ENCODE measurements around the gene FGFR3.

The FGFR3 gene

DNA sequence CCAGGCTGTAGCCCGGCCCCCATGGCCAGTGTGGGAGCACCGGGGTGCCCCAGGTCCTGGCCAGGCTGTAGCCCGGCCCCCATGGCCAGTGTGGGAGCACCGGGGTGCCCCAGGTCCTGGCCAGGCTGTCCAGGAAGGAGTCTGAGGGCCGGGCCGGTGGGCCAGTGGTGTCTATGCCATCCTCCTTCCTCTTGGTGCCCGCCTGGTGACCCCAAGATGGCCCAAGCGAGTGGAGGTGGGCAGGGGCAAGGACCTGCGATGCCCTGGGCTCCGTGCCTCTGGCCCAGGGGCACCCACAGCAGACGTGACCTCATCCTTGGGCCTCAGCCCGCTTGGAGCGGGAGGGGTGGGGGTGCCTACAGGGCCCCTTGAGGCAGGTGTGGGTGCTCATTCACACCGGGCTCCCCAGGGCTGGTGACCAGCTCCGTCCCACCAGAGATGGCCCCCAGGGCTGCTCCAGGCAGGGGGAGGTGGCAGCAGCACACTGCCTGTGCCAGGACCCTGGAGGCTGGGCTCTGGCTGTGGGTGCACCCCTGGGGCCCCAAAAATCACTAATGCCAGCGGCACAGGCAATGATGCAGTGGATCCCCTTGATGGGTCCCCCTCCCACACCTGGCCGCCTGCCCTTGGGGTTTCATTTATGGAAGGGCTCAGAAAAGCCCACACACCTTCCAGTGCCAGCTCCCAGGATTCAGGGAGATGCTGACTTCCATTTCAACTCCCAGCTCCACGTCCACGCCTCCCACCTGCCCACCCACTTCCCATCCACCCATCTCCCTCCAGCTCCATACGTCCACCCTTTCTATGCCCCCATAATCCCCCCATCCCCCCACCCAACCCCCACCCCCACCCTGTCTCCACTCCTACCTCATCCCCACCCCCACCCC is 36.0 kb upstream of the FGFR3 start:
- DNase-seq (ENCODE audit: low read depth), result no peak

DNA sequence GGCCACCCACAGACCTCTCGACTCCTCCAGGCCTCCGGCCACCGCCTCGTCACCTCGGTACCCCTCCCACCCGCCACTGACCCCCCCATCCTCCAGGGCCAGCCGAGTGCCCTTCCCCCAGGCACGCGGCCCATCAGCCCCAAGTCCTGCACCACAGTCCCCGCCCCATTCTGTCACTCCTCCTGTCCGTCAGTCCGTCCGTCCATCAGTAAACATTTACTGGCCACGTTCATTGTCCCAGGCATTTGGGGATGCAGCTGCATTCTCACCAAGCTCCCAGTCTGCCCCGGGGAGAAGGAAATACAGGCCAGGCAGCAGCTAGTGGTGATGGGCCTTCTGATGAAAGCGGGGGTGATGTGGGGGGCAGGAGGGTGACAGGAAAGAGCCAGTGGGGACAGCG is 35.3 kb upstream of the FGFR3 start:
- no peak for DNase-seq (ENCODE audit: low read depth)

DNA sequence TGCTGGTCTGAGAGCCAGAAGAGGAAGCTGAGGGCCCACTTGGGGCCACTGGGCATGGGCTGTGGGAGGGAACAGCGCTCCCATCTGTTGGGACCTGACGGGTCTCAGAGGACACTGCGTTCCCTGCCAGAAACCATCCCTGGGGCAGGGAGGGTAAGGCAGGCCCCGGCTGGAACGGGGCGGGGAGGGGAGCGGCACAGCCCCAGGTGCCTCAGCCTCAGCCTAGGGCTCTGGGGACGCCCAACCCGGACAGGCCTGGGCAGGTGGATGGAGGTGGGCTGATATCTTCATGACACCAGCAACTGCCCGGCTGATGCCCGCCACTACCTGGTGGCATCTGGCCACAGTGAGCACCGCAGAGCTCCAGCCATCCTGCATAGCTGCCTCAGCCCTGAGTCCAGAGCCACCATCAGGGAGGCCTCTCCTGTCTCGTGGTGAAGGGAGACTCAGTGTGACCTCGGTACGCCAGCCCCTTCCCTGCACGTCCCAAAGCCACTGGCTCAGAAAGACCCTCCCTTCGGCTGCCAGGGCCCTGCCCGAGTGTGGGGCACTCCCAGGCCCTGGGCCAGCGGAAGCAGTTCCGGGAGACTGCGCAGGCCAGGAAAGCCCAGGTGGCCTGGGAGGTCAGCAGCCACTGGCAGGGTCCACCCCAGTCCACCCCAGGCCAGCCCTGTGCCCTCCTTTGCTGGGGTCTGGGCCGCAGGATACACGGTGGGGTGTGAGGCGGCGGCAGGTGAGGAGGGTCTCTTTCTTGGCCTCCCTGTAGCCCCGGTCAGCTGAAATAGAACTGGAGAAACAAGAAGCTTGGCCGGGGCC is 34.6 kb upstream of the FGFR3 start:
- DNase-seq (ENCODE audit: low read depth), result no peak

DNA sequence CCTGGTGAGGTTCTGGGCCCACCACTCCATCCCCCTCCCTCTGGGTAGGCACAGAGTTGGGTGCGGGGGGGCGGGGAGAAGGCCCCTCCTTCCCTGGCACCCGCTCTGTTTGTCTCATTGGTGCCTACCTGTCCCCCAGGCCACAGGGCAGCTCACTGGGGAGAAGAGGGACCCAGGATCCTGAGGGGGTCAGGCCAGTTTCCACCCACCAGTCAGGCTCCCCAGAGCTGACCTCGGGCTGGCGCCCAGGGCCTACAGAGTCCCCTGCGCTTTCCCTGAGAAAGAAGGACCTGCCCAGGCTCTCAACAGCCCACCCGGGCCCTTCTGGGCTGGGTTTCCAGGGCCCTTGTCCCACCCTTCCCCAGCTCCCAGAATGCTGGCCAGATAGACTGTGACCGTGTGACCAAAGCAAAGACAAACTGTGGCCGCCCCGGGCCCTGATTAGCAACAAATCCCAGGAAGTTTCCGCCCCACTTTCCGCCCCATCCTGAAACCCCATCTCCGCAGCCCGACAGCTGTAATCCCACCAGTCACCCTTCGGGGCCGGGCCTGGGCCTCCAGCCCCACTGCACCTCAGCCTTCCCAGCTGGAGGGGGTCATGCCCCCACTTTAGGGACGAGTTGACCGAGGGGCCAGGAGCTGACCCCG is 33.8 kb upstream of the FGFR3 start:
- DNase-seq (ENCODE audit: low read depth), result no peak

DNA sequence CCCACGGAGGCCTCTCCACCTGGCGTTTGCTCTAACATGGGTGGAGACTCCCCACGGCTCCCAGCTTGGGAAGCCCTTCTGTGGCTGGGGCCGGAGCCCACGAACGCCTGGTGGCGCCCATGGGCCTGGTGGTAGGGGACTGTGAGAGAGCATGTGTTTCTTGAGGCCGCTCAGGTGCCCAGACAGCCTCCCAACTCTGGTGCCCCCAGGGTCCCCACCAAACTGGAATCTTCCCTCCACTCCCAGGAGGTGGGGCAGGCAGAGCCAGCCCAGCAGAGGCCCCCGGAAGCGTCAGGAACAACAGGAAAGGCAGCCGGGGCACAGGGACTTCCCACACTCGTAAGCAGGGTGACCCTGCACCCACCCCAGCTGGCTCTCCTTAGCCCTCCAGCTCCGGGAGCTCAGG is 33.3 kb upstream of the FGFR3 start:
- no peak for DNase-seq (ENCODE audit: low read depth)

DNA sequence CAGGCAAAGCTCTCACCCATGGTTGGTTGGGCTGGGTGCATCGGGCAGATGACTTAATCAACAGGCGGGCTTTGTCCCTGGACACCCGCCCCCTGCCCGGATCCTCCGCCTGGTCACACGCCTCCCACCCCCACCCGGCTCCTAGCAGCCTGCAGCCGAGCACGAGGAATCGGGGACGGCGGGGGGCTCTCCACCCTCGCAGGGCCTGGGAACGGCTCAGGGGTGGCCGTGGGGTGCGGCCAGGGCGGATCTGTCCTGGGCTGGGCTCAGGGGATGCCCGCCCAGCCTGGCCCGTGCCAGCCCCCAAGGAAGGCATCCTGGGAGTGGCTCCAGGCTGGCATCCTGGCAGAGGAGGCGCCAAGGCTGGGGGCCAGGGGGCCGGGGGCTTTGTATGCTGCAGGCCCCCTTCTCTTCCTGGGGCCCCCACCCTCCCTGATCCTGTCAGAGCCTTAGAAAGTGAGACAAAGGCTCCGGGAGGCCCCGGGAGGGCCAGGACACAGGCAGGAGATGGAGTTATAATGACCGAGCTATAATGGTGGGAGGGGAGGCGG is 32.5 kb upstream of the FGFR3 start:
- DNase-seq (ENCODE audit: low read depth), result no peak

DNA sequence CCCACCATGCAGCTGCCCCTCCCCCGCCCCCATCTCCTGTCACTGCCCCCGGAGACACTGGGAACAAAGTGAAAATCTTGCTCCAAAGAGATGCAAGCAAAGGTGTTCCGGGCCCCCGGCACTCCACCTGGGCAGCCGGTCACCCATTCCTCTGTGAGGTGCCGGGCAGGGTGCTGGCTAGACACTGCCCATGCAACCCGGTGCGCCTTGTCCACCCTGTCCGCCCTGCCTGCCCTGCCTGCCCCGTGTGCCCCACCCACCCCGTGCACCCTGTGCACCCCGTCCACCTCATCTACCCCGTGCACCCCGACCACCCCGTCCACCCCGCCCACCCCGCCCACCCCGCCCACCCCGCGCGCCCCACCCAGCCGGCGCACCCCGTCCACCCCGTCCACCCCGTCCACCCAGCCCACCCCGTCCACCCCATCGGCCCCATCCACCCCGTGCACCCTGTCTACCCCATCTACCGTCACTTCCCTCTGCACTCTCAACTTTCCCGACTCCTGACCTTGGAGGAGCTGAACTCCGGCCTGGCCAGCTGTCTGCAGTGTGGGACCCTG is 31.9 kb upstream of the FGFR3 start:
- no peak for DNase-seq (ENCODE audit: low read depth)

DNA sequence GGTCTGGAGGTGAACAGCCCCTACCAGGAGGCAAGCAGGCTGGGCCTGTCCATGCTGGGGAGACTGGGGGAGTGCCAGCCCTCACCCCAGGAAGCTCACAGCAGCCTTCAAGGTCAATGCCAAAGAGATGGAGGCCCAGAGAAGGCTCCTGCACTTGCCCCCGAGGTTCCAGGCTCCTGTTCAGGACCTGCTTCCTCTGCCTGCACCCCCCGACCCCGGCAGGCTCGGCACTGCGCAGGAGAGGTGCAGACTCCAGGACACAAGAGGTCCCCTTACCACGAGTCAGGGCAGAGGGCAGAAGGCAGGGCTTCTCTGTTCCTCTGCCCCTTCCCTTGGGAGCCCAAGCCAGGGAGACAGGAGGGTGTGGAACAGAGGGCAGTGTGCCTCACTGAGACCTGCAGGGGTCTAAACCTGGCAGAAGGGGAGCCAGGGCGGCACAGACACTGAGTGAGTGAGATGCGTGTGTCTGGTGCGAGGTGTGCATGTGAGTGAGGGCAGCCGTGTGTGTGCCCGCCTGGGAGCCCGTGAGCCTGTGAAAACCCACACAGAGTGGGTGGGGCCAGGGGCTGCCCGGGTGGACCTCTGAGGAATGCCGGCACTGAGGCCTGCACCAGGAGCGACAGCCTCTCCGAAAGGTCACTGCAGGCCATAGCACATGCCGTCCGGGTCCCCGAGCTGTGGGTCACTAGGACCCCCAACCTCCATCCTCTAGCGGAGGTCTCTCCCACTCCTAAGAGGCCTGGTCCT is 30.7 kb upstream of the FGFR3 start:
- DNase-seq (ENCODE audit: low read depth), result no peak

DNA sequence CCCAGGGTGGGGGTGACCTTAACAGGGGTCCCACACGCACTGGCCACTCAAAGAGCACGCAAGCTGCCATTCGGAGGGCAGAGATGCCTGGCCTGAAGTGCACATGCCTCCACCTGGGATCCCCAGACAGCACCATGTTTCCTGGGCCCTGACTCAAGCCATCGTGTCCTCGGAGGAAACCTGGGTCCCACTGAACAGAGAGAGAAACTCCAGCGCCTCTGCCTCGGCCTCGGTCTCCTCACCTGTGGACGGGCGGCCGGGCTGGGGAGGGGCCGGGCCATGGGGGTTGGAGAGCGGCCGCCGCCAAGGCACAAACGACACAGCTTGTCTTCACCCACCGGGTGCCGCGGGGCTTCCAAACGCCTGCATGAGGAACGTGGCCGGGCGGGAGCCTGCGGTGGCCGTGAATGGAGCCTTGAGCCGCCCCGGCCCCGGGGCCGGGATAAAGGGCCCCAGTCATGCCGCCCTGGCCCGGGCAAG is 30.0 kb upstream of the FGFR3 start:
- DNase-seq (ENCODE audit: low read depth), result no peak

DNA sequence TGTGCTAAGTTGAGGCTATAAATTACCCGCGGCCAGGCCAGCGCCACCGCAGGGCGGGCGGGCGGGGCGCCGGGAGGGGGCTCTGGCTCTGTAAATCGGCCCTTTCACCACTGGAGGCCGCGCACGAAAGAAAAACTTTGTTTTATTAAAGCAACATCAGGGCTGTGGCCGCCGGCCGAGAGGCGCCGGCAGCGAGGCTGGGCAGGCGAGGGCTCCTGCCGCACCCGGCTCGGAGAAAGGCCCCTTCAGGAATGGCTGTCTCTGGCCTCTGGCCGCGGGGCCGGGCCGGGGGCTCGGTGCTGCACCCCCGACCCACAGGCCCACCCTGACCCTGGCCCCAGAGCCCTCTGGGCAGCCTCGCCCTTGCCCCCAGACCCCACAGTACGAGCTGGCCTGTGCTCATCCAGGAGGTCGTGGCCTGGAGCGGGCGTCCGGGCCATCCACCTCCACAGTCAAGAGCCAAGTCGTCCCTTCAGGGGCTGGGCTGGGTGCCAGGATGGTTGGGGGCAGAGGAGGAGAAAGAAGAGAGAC is 29.5 kb upstream of the FGFR3 start:
- DNase-seq (ENCODE audit: low read depth), result no peak

DNA sequence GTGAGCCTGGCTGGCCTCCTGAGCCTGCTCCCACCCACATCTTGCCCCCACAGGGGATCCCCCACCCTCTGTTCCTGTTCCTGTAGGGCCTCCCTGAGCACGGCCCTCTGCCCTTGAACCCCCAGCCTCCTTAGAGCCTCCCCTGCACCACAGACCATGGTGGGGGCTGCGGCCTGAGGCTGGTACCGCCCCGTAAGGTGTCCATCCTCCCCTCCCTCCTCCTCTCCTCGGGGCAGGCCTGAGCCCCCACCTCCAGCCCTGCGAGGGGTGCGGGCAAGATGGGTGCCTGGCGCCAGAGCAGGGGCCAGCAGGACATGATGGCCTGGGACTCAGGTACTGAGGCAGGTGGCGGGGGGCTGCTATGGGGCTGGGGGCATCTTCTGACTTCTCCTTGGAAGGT is 28.4 kb upstream of the FGFR3 start:
- no peak for DNase-seq (ENCODE audit: low read depth)

DNA sequence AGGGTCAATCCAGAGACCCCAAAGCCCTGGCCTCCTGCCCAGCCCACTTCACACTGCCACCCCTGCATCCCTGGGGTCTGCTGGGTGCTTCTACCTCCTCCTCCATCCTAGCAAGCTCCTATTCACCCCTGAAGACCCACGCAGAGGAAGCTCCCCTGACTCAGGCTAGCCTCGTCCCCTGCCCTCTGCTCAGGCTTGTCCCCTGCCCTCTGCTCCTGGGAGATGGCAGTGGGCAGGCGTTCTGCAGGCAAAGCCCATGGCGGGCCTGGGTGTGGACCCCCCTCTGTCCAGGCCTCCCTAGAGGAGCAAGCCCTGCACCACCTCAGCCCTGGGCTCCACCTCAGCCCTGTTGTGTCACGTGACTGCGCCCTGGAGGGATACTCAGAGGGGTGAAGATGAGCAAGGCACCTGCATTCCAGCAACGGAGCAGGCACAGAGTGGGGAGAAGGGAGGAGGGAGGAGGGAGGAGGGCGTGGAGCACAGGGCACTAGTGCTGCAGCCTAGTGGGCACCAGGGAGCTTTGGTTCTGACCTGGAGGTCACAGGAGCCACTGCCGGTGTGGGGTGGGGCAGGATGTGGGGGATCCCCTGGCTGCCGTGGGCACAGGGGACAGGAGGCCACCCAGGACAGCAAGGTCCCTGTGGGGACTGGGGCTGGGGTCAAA is 27.6 kb upstream of the FGFR3 start:
- no peak for DNase-seq (ENCODE audit: low read depth)

DNA sequence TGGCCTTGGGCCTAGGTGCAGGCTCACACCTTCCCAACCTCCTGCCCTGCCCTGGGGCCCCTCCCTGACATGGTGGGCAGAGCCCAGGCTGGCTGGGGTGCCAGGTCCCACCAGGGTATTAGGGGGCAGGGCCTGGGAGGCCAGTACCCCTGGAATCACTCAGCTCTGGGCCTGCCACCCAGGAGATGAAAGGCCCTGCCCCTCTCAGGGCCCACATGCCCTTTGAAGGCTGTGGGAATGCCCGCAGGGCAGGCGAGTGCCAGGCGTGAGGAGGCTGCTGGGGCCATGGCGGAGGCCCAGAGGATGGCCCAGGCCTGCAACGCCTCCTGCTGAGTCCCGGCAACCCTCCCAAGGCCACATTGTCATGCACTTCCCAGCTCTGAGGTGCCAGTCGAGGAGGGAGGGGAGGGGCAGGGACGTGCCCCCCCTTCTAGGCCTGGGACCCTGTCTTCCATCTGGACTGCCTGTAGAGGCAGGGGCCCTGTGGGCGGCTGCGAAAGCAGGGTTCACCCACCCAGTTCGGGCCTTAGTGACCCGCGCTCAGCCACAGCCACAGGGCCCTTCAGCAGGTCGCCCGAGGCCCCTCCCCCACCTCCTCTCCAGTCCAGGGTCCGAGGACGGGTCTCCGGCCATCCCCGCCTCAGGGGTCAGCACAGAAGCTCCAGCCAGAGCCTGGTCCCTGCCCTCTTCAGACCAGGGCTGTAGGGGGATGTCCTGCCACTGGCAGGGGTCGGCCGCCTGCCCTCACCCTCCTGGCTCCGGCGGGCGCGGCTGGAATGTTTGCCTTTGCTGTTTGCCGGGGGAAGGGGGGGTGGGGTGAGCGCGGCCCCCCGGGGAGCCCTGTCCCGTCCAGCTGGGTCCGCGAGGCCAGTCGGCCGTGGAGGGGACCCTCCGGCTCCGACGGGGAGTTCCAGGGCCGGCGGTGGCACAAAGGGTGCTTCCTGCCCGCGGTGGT is 26.7 kb upstream of the FGFR3 start:
- no peak for DNase-seq (ENCODE audit: low read depth)

DNA sequence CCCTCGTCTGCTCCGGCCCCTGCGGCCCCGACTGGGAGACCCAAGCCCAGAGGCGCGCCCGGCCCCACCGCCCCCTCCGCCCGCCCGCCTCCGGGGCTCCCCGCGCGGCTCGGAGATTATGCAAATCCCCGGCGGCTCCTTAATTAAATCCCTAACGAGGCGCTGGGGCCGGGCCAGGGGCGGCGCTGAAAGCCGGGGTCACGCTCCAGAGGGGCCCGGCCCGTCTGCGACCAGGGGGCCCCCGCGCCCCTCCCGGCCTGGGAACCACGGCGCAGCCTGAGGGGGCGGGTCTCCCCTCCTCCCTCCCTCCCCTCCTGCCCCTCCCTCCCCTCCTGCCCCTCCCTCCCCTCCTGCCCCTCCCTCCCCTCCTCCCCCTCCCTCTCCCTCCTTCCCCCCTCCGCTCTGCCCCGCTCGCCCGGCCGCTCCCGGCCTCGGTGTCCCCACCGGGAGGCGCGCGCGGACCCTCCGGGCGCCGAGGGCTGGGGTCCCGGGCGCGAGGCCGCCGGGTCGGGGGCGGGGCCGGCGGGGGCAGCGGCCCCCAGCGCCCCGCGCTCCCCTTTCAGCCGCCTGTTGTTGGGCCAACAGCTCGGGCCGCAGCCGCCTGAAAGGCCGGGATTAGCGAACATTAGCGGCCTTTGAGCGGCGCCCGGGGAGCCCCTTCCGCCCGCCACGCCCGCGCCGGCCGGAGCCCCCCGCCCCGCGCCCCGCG is 25.9 kb upstream of the FGFR3 start:
- DNase-seq (ENCODE audit: low read depth), result no peak

DNA sequence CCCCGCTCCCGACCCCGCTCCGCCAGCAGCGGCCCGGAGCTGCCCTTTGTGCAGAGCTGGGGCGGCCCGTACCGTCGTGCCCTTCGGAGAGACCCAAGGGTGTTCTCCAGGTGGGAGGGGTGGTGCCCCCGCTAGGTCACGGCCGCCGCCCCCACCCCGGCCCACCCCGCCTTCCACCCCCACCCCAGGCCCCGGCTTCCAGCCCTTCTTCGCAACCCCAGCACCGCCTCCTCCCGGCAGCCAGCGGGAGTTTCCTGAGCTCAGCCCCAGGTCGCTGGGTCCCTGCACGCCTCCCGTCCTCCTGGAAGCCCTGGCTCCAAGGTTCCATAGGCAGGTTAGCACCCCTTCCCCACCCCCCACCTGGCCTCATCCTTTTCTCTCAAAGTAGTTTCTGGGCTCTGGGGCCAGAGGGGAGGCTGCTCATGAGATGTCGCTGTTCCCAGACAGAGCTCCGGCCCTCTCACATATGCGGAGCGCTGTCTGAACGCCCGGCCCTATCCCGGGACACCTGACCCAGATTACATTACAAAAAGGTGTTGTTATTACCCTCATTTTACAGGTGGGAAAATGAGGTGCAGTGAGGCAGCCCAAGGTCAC is 25.2 kb upstream of the FGFR3 start:
- no peak for DNase-seq (ENCODE audit: low read depth)

DNA sequence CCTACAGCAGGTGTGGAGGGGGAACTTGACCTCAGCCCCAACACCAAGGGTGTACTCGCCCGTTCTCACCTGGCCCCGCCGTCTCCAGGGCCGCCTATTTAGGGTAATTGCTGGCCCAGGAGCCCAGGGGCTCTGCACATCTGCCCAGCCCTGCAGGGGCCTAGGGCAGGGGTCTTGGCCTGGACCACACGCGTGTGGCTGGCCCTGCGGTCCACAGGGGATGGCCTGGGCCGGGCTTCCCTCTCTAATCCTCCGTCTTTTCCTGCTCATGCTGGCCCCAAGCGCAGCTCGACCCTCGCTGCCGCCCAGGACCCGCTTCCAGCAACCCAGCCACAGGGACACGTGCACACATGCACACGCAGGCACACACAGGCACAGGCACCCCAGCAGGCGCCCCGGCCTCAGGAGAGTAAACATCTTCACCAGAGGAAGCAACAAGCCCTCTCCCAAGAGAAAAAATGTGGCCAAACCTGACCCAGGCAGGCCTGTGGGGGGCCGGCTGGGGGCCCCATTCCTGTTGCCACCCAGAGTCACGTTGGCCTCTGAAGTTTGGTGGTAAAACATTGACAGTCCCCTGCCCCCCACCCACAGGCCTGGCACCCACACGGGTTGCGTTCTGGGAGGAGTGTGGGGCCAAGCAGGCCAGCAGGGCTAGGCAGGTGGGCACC is 24.6 kb upstream of the FGFR3 start:
- no peak for DNase-seq (ENCODE audit: low read depth)

DNA sequence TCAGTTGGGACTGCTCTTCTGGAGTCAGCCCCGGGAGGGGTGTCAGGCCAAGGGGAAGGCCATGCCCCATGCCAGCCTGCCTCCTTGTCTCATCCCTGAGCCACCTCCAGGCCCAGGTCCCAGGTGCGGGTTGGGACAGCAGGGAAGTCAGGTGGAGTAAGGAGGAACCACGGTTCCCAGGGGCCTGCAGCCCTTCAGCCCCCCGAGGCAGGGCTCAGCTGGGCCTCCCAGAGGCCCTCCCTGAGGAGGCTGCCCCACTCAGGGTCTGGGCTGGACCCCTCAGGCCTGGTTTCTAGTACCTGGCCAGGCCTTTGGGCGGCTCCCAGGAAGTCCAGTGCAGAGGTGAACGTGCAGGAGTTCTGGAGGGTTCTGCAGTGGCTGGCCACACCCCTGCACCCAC is 23.4 kb upstream of the FGFR3 start:
- DNase-seq (ENCODE audit: low read depth), result no peak

DNA sequence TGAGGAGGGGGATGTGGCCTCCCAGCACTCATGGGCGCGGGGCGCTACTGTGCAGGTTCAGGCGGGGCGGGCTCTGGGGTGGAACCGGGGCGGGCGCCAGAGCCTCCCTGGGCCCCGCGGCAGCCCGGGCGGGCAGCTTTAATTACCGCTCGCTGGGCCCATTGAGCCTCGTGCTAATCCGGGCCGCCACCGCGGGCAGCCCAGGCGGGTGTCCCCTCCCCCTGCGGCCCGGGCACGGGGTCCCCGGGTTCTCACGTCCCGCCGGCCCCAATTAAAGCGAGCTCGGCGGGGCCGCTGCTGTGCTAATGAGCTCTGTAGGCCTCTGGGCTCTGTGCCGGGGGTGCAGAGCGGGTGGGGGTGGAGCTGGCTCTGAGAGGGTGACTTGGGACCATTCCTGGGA is 22.8 kb upstream of the FGFR3 start:
- no peak for DNase-seq (ENCODE audit: low read depth)

Measured in stimulated activated CD8-positive, alpha-beta memory T cell treated with anti-CD3 and anti-CD28 coated beads, Interleukin-12 subunit alpha, Interleukin-12 subunit beta, amount 100 ng/mL, for 4 hours (primary cell).